SH-SY5Y (cell line): ENCODE results near the gene UVRAG.

Experiments
- GATA2 ChIP-seq: IDR thresholded peaks from 2 replicates; pipeline ENCODE4 v1.6.1; 2011; ENCODE audit warnings: mild to moderate bottlenecking, low read depth, low read length
- GATA3 ChIP-seq: IDR thresholded peaks from 2 replicates; pipeline ENCODE4 v1.6.1; 2011; ENCODE audit warnings: low read depth, mild to moderate bottlenecking, low read length, moderate library complexity

DNA sequence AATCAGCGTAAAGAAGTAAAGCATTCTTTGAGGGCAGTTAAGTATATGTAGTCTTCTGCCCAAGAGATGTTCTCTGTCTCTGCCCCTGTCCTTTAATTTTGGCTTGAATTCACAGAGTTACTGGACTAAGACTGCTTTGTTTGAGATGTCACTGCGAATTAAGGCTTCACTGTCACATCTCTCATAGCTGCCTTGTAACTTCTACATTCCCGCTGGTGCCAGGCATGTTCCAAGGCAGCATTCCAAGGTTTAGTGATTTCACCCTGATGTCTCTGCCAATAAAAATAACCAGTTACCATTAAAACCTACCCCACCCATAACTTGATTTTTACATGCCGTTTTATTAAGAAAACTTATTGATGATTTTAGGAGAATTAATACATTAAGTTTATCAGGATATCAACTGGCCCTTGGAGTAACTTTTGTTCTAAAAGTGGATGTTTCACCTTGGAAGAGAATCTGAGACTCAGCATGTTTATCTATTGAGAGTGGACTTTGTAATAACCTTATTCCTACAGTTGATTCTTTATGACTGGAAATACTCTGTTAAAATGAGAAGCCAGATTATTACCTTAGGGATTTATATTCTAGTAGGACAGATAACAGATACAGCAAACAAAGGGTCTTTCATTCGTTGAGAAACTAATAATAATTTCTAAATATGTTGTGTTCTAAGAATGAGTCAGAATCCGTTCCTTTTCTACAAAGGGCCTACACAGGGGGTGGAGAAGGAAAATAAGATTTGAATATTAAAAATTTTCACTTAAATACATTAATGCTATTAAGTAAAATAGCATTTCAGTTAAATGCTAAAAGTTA lies 110.2 kb downstream of the UVRAG start:
- TF ChIP-seq GATA3 (no peak), GATA2 (no peak)
